ENCODE measurements around the gene SLC44A2. TPM values are rescaled to one million over a fixed set of nuclear protein-coding genes. Genes with fewer than 3 reads are reported as not detected.

SLC44A2 gene
- total and polyA plus RNA-seq, 7 donors: 12.9 to 88.6 (median 23.4) TPM

DNA sequence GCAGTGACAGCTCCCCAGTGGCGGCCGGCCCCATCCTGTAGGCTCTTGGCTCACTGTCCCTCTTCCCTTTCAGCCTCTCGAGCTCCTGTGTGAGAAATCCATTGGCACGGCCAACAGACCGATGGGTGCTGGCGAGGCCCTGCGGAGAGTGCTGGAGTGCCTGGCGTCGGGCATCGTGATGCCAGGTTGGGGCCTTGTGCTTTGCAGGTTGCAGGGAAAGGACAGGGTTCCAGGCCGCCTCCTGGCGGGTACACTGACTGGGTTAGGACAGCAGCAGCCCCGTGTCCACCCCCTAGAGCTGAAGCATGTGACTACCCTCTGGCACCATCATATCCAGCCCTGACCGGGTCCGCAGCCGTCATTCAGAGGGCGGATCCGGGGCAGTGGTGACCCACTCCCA, 54.4 kb downstream of the SLC44A2 start:
- Histone ChIP-seq H3K36me3 (peaks cover 57 to 93% (median 87%) of the 10 kb centered on the region in 4 donors), H3K4me1 (no peaks in the 10 kb centered on the region), H3K4me3 (no peak overlapping the region), H3K27me3 (no peaks in the 10 kb centered on the region), H3K27ac (no peak overlapping the region), H3K9me3 (no peaks in the 10 kb centered on the region)
- 94 to 96% methylated on average over 18 of the region's 18 CpGs for WGBS, 2 donors
- DNase-seq: no peak
- intact Hi-C loops (cut with DNase I): no loop called here
- no peak for TF ChIP-seq POLR2AphosphoS5 (IDR thresholded peaks at IDR 0.05)
- TF ChIP-seq, protein P1, sequence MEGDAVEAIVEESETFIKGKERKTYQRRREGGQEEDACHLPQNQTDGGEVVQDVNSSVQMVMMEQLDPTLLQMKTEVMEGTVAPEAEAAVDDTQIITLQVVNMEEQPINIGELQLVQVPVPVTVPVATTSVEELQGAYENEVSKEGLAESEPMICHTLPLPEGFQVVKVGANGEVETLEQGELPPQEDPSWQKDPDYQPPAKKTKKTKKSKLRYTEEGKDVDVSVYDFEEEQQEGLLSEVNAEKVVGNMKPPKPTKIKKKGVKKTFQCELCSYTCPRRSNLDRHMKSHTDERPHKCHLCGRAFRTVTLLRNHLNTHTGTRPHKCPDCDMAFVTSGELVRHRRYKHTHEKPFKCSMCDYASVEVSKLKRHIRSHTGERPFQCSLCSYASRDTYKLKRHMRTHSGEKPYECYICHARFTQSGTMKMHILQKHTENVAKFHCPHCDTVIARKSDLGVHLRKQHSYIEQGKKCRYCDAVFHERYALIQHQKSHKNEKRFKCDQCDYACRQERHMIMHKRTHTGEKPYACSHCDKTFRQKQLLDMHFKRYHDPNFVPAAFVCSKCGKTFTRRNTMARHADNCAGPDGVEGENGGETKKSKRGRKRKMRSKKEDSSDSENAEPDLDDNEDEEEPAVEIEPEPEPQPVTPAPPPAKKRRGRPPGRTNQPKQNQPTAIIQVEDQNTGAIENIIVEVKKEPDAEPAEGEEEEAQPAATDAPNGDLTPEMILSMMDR (IDR thresholded peaks at IDR 0.05): no peak
- no peak for TF ChIP-seq POLR2A (IDR thresholded peaks at IDR 0.05)

DNA sequence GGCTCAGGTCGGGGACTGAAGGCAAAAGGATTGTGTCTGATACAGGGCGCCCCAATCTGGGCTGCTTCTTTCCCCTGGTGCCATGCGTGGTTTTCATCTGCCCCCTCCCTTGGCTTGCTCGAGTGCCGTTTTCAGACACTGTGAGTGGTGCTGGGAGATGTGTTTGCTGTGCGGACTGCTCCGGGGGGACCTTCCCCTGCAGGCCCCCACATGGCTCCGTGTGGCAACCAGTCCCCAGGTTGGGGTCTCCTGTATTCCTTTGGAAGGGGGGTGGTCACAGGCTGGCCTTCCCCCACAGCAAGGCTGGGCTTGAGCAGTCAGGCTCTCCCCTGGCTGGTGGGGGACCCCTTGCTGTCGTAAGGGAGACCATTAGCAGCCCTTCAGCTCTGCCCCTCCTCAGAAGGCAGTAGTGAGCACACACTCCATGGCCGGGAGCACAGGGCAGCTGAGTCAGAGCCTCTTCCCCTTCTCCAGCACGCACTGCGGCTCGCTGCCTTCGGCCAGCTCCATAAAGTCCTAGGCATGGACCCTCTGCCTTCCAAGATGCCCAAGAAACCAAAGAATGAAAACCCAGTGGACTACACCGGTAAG, 55.3 kb downstream of the SLC44A2 start:
- Histone ChIP-seq H3K4me1 (no peaks in the 10 kb centered on the region), H3K36me3 (peaks cover 57 to 97% (median 88%) of the 10 kb centered on the region in 4 donors), H3K9me3 (no peaks in the 10 kb centered on the region), H3K27me3 (no peaks in the 10 kb centered on the region), H3K27ac (no peak overlapping the region), H3K4me3 (no peak overlapping the region)
- intact Hi-C loops (cut with DNase I): no loop called here
- 95 to 96% methylated on average over 15 of the region's 15 CpGs for WGBS, 2 donors
- TF ChIP-seq EP300 (IDR thresholded peaks at IDR 0.05) (no peak), POLR2A (IDR thresholded peaks at IDR 0.05) (no peak), POLR2AphosphoS5 (IDR thresholded peaks at IDR 0.05) (no peak)
- TF ChIP-seq, protein P1 (IDR thresholded peaks at IDR 0.05): no peak
- DNase-seq: no peak

DNA sequence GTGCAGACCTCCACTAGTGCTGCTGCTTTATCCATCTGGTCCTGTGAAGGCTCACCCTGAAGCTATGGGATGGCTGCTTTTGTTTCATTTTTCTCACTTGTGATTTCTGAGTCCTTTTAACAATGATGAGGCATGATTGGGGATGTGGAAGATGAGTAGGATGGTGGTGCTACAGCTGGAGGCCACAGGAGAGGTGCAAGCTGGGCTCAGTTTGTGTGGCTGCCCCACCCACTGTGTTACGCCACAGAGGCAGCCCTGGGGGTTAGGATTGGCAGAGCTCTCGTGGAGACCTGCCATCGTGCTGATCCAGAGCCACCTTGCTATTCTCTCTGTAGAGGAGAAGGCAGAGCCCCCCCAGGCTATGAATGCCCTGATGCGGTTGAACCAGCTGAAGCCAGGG, 56.3 kb downstream of the SLC44A2 start:
- intact Hi-C loops (cut with DNase I): no loop called here
- TF ChIP-seq POLR2A (IDR thresholded peaks at IDR 0.05): no peak
- TF ChIP-seq, protein P1 (IDR thresholded peaks at IDR 0.05): no peak
- H3K36me3 ChIP-seq: peaks cover 57 to 100% (median 92%) of the 10 kb centered on the region in 4 donors
- no peak for DNase-seq
- no peaks in the 10 kb centered on the region for H3K27me3 ChIP-seq
- H3K4me1 ChIP-seq: no peaks in the 10 kb centered on the region
- 93 to 94% methylated on average over 4 of the region's 4 CpGs for WGBS, 2 donors
- H3K4me3 ChIP-seq: no peak overlapping the region
- no peaks in the 10 kb centered on the region for H3K9me3 ChIP-seq
- no peak overlapping the region for H3K27ac ChIP-seq

DNA sequence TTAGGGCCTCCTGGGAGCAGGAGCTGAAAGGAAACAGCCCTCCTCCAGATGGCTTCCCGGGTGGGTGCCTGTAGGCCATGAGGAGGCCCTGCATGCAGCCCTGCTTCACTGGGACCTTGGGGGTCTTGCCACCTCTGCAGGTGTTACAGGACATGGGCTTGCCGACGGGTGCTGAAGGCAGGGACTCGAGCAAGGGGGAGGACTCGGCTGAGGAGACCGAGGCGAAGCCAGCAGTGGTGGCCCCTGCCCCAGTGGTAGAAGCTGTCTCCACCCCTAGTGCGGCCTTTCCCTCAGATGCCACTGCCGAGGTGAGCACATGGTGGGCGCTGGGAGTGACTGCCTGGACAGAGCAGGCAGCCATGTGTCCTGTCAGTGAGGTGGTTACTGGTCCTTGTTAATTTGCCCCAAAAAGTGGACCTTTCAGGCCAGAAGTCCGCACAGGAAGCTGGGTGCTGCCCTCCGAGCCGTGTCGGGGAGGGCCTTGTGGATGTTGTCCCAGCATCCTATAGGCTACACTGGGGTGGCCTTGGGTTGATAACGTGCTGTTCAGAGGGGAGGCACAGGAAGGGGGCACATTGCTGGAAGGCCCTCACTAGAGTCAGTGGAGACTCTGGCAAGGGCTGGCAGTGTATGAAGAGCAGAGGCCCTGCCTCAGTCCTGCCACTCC, 57.2 kb downstream of the SLC44A2 start:
- no peak for DNase-seq
- Histone ChIP-seq H3K4me1 (no peaks in the 10 kb centered on the region), H3K4me3 (no peak overlapping the region), H3K36me3 (peaks cover 63 to 100% (median 92%) of the 10 kb centered on the region in 4 donors), H3K27me3 (no peaks in the 10 kb centered on the region), H3K27ac (no peak overlapping the region), H3K9me3 (no peaks in the 10 kb centered on the region)
- WGBS, 2 donors: 93% methylated on average over 15 of the region's 15 CpGs
- TF ChIP-seq, protein P1 (IDR thresholded peaks at IDR 0.05): no peak
- TF ChIP-seq EP300 (IDR thresholded peaks at IDR 0.05) (no peak), POLR2AphosphoS5 (IDR thresholded peaks at IDR 0.05) (no peak), POLR2A (IDR thresholded peaks at IDR 0.05) (no peak)
- intact Hi-C loops (cut with DNase I): no loop called here
